ENCODE measurements around the gene ZNF491.

DNA sequence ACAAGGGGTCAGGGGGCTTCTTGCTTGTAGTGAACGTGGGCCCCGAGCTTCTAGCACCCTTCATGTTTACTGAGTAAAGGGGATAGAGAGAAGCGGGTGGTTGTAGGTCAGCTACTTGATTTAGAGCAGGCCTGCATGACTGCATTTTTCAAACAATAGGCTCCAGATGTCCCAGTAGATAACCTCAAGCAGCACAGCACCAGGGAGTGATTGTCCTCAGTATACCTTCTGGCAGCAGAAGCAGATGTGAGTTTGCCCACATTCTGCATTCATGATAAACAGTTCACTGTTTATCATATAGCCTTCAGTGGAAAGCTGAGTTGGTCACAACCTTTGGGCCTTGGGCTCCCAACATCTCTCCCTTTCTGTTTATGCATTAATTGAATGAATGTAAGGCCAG lies 55.0 kb downstream of the ZNF491 start:
- TF ChIP-seq, protein P1, sequence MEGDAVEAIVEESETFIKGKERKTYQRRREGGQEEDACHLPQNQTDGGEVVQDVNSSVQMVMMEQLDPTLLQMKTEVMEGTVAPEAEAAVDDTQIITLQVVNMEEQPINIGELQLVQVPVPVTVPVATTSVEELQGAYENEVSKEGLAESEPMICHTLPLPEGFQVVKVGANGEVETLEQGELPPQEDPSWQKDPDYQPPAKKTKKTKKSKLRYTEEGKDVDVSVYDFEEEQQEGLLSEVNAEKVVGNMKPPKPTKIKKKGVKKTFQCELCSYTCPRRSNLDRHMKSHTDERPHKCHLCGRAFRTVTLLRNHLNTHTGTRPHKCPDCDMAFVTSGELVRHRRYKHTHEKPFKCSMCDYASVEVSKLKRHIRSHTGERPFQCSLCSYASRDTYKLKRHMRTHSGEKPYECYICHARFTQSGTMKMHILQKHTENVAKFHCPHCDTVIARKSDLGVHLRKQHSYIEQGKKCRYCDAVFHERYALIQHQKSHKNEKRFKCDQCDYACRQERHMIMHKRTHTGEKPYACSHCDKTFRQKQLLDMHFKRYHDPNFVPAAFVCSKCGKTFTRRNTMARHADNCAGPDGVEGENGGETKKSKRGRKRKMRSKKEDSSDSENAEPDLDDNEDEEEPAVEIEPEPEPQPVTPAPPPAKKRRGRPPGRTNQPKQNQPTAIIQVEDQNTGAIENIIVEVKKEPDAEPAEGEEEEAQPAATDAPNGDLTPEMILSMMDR (tag by site-specific recombination; IDR thresholded peaks at IDR 0.05) = no peak
- no peak for TF ChIP-seq ZNF561 (tag by site-specific recombination; IDR thresholded peaks at IDR 0.05; ENCODE audit: borderline replicate concordance)
- no peak for TF ChIP-seq ZEB2 (tag by site-specific recombination; IDR thresholded peaks at IDR 0.05)
- TF ChIP-seq BCL11A (tag by site-specific recombination; IDR thresholded peaks at IDR 0.05; ENCODE audit: low read depth) = no peak
- TF ChIP-seq, protein P2, sequence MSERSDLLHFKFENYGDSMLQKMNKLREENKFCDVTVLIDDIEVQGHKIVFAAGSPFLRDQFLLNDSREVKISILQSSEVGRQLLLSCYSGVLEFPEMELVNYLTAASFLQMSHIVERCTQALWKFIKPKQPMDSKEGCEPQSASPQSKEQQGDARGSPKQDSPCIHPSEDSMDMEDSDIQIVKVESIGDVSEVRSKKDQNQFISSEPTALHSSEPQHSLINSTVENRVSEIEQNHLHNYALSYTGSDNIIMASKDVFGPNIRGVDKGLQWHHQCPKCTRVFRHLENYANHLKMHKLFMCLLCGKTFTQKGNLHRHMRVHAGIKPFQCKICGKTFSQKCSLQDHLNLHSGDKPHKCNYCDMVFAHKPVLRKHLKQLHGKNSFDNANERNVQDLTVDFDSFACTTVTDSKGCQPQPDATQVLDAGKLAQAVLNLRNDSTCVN (tag by site-specific recombination; optimal IDR thresholded peaks at IDR 0.05) = no peak
- TF ChIP-seq ZFHX2 (tag by site-specific recombination; conservative IDR thresholded peaks at IDR 0.05) = no peak
- TF ChIP-seq ZBTB20 (tag by site-specific recombination; IDR thresholded peaks at IDR 0.05) = no peak
- no peak for TF ChIP-seq SP2 (tag by site-specific recombination; IDR thresholded peaks at IDR 0.05)
- TF ChIP-seq, protein P3, sequence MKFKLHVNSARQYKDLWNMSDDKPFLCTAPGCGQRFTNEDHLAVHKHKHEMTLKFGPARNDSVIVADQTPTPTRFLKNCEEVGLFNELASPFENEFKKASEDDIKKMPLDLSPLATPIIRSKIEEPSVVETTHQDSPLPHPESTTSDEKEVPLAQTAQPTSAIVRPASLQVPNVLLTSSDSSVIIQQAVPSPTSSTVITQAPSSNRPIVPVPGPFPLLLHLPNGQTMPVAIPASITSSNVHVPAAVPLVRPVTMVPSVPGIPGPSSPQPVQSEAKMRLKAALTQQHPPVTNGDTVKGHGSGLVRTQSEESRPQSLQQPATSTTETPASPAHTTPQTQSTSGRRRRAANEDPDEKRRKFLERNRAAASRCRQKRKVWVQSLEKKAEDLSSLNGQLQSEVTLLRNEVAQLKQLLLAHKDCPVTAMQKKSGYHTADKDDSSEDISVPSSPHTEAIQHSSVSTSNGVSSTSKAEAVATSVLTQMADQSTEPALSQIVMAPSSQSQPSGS (tag by site-specific recombination; IDR thresholded peaks at IDR 0.05; ENCODE audit: low read depth) = no peak
- TF ChIP-seq, protein P4, sequence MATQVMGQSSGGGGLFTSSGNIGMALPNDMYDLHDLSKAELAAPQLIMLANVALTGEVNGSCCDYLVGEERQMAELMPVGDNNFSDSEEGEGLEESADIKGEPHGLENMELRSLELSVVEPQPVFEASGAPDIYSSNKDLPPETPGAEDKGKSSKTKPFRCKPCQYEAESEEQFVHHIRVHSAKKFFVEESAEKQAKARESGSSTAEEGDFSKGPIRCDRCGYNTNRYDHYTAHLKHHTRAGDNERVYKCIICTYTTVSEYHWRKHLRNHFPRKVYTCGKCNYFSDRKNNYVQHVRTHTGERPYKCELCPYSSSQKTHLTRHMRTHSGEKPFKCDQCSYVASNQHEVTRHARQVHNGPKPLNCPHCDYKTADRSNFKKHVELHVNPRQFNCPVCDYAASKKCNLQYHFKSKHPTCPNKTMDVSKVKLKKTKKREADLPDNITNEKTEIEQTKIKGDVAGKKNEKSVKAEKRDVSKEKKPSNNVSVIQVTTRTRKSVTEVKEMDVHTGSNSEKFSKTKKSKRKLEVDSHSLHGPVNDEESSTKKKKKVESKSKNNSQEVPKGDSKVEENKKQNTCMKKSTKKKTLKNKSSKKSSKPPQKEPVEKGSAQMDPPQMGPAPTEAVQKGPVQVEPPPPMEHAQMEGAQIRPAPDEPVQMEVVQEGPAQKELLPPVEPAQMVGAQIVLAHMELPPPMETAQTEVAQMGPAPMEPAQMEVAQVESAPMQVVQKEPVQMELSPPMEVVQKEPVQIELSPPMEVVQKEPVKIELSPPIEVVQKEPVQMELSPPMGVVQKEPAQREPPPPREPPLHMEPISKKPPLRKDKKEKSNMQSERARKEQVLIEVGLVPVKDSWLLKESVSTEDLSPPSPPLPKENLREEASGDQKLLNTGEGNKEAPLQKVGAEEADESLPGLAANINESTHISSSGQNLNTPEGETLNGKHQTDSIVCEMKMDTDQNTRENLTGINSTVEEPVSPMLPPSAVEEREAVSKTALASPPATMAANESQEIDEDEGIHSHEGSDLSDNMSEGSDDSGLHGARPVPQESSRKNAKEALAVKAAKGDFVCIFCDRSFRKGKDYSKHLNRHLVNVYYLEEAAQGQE (tag by site-specific recombination; IDR thresholded peaks at IDR 0.05) = no peak
- TF ChIP-seq, protein P5, sequence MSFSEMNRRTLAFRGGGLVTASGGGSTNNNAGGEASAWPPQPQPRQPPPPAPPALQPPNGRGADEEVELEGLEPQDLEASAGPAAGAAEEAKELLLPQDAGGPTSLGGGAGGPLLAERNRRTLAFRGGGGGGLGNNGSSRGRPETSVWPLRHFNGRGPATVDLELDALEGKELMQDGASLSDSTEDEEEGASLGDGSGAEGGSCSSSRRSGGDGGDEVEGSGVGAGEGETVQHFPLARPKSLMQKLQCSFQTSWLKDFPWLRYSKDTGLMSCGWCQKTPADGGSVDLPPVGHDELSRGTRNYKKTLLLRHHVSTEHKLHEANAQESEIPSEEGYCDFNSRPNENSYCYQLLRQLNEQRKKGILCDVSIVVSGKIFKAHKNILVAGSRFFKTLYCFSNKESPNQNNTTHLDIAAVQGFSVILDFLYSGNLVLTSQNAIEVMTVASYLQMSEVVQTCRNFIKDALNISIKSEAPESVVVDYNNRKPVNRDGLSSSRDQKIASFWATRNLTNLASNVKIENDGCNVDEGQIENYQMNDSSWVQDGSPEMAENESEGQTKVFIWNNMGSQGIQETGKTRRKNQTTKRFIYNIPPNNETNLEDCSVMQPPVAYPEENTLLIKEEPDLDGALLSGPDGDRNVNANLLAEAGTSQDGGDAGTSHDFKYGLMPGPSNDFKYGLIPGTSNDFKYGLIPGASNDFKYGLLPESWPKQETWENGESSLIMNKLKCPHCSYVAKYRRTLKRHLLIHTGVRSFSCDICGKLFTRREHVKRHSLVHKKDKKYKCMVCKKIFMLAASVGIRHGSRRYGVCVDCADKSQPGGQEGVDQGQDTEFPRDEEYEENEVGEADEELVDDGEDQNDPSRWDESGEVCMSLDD (tag by site-specific recombination; IDR thresholded peaks at IDR 0.05) = no peak
- TF ChIP-seq, protein P6, sequence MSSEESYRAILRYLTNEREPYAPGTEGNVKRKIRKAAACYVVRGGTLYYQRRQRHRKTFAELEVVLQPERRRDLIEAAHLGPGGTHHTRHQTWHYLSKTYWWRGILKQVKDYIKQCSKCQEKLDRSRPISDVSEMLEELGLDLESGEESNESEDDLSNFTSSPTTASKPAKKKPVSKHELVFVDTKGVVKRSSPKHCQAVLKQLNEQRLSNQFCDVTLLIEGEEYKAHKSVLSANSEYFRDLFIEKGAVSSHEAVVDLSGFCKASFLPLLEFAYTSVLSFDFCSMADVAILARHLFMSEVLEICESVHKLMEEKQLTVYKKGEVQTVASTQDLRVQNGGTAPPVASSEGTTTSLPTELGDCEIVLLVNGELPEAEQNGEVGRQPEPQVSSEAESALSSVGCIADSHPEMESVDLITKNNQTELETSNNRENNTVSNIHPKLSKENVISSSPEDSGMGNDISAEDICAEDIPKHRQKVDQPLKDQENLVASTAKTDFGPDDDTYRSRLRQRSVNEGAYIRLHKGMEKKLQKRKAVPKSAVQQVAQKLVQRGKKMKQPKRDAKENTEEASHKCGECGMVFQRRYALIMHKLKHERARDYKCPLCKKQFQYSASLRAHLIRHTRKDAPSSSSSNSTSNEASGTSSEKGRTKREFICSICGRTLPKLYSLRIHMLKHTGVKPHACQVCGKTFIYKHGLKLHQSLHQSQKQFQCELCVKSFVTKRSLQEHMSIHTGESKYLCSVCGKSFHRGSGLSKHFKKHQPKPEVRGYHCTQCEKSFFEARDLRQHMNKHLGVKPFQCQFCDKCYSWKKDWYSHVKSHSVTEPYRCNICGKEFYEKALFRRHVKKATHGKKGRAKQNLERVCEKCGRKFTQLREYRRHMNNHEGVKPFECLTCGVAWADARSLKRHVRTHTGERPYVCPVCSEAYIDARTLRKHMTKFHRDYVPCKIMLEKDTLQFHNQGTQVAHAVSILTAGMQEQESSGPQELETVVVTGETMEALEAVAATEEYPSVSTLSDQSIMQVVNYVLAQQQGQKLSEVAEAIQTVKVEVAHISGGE (tag by site-specific recombination; conservative IDR thresholded peaks at IDR 0.05; ENCODE audit: low read depth) = no peak
- TF ChIP-seq ZNF837 (tag by site-specific recombination; IDR thresholded peaks at IDR 0.05) = no peak
- TF ChIP-seq, protein P7, sequence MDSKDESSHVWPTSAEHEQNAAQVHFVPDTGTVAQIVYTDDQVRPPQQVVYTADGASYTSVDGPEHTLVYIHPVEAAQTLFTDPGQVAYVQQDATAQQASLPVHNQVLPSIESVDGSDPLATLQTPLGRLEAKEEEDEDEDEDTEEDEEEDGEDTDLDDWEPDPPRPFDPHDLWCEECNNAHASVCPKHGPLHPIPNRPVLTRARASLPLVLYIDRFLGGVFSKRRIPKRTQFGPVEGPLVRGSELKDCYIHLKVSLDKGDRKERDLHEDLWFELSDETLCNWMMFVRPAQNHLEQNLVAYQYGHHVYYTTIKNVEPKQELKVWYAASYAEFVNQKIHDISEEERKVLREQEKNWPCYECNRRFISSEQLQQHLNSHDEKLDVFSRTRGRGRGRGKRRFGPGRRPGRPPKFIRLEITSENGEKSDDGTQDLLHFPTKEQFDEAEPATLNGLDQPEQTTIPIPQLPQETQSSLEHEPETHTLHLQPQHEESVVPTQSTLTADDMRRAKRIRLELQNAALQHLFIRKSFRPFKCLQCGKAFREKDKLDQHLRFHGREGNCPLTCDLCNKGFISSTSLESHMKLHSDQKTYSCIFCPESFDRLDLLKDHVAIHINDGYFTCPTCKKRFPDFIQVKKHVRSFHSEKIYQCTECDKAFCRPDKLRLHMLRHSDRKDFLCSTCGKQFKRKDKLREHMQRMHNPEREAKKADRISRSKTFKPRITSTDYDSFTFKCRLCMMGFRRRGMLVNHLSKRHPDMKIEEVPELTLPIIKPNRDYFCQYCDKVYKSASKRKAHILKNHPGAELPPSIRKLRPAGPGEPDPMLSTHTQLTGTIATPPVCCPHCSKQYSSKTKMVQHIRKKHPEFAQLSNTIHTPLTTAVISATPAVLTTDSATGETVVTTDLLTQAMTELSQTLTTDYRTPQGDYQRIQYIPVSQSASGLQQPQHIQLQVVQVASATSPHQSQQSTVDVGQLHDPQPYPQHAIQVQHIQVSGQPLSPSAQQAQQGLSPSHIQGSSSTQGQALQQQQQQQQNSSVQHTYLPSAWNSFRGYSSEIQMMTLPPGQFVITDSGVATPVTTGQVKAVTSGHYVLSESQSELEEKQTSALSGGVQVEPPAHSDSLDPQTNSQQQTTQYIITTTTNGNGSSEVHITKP (tag by site-specific recombination; IDR thresholded peaks at IDR 0.05) = no peak
